Daoy (cell line): ENCODE measurements around the gene GMIP. TPM values are rescaled to one million over a fixed set of nuclear protein-coding genes. Genes with fewer than 3 reads are reported as not detected.

Experiments
- DNase-seq: peaks from one replicate; pipeline ENCODE4 v3.0.0-alpha.2; 2015; ENCODE audit warnings: low read depth
- total RNA-seq: library from RNA; depleted of rRNA; stranded (reverse); fragments of >200 nt; shearing (Covaris generic); gene quantifications from 2 replicates; pipeline ENCODE4 v1.2.3, GENCODE V29; 2014

Gene GMIP
- total RNA-seq, 1 experiment from 2014 or later = 2.2 TPM

DNA sequence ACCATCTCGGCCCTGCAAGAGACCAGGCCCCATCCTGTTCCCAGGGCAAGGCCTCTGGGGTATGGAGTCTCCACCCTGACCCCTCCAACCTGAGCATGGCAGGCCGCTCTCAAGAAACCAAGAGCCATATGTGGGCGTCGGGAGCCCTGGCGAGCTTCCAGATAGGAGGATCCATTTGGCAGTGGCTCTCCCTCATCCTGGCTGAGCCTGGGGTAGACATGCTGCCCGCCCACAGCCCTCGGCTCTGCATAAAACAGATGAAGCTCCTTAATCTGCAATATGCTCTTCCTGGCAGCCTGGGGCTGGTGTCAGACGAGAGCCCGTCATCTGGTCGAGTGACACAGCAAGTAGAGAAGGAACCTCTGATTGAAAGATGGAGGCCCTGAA is 13.9 kb upstream of the GMIP start:
- no peak for DNase-seq

DNA sequence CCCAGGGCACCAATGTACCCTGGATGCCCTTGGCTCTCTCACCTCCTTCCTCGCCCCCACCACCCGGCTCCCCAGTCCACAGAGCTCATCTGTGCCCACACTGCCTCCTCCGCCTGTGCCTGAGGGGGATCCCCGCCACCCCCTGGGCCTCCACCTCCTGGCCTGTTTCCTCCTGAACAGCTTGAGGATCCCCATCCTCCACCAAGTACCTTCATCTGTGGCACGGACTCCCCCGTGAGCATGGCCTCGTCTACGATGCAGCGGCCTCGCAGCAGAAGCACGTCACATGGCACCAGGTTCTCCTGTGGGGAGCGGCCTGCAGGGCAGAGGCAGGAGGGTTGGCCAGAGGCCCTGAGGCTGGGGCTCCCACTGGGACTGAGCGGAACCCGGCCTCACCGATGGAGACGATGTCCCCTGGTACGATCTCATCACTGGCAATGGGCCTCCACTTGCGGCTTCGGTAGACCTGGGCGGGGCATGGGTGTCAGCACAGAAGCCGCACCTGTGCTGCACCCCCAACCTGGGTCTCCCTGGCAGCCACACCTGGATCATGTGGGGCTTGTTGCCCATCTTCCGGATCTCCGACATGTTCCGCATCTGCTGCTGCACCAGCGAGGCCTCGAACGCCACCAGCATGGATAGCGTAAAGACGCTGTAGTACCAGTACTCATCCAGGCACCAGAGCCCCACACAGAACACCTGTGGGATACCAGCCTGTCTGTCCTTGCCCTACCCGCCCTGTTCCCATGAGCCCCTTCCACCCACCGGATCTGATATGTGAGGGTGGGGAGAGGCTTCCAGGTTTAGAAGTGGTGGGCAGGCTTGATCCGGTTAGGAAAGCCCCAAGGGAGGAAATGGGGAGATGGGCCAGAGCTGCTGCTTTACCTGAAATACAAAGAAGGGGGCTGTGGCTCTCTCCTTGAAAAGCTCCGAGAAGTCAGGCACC is 13.3 kb upstream of the GMIP start:
- DNase-seq = no peak

DNA sequence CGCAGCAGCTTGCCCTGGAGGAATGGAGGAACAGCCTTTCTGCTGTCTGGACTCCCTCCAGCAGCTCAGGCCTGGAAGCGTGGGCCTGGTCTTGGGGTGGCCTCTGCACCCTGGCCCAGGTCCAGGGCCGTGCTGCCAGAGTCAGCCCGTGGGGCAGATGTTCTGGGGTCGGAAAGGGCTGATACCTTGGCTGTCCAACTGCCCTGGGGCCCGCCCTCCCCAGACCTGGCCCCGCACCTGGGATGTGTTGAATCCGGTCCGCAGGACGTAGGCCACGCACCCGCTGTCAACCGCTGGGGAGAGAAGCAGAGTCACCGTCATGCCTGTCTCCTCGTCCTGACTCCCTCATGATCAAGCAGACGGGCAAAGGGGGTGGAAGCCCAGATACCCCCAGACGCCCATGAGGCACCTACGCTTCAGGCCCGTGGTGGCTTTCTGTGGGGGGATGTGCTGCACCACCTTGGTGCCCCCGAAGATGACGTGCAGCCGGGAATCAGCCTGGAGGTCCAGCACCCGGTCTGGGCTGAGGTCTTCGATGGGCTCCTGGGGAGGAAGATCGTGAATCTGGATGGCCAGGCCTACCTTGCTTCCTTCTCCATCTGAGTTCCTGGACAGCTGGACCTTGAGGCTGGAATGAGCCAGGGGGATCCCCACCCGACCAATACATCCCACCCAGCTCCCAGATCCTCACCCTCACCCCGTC is 12.3 kb upstream of the GMIP start:
- no peak for DNase-seq

DNA sequence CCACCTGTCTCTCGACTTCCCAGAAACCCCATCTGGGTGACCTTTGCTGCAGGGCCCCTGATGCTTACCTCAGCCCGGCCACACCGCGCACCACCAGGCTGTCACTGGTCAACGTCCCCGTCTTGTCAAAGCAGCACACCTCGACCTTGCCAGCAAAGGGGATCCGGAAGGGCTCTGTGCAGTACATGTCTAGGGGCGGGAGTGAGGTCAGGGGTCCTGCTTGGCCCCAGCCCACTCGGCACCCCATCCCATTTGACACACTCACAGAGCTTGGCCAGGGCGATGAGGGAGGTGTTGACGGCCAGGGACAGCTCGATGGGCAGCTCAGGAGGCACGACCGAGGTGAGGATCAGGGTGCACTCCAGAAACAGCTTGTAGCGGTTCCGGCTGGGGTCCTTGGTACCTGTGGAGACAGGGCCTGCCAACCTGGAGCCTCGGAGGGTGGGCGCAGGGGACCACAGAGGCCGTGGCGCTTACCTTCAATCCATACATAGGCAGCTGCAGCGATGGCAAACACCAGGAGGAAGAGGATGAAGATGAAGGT is 11.7 kb upstream of the GMIP start:
- DNase-seq = no peak

DNA sequence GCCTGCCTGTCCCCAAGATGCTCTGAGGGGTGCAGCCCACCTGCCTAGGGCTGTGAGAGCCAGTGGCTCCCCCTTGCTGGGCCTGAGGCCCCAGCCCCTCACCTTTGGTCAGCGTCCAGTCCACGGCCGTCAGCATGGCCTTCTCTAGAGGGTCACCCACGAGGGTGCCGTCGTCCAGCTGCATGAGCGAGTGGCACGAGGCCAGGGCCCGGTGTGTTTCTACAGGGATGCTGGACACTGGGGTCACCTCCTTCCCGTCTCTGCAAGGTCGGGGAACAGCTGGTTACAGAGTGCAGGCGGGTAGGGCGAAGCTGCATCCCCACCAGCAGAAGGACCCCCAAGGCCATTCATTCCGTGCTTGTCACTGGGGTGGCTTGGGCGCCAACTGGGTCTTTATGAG is 11.0 kb upstream of the GMIP start:
- no peak for DNase-seq

DNA sequence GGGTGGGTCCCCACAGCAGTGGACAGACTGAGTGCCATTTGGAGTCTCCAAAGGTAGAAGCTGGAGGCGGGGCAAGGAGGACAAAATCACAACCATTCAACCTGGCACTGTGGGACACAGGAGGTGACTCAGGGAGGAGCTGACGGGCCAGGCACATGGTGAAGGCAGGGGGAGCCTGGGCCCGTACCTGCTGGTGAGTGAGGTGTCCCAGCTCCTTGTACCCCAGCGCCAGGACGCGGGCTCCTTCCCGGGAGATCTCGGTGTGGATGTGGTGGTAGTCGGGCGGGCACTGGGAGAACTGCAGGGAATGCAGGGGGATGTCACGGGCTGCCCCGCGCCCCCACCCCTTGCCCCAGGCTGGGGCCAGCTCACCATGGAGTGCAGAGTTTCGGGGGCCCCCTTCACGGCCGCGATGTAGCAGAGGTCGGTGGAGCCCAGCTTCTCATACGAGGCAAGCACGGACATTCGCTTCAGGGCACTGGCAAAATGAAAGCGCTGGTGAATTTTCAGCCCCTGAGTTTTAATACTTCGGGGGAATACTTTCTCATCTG is 10.2 kb upstream of the GMIP start:
- DNase-seq = no peak

DNA sequence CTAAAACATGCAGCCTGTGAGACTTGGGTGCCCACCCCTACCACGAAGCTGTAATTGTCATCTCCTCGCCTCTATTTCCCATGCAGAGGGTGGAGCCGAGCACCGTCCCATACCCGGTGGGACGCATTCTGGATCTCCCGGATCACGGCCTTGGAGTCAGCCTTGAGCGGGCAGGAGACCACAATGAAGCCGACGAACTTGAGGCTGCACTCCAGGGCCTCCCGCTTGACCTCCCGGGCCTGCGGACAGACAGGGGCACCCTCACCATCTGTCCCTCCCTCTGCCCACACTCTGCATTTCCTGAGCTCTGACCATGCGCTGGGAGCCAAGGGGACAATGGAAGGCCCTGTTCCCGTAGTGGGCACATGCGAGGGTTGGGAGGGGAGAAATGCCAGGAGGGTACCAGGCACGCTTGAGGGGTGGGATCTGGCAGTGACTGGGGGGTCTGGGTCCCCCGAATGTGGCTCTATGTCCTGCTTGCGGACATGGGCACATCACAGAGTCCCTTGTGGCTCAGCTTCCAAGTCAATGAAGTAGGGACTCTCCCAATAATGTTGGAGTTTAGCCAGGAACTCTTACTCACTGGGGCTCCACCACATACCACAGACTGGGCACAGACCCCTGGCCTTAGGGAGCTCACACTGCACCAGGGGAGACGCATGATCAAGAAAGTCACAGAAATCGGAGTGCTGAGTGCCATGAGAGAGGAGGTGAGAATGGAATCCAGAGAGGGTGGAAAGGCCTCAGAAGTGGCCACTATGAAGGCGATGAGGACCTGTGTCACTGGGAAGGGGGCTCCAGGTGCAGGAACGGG is 9.2 kb upstream of the GMIP start:
- DNase-seq = peak; percentile 49

DNA sequence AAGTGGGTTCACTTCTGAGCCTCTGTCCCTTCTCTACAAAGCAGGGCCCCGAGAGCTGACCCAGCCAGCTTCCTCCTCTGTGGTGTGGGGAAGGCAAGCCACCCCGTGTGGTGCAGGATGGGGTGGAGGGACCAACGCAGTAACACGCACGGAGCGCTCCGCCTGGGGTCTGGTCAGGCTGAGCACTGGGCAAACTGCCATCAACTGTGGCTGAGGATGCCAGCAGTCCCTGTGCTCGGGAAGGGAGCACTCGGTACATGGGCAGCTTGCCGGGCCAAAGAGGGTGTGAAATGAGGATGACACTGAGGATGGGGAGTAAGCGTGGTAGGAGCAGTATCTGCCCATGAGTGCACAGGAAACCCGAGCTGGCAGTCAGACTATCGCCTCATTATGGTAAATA is 7.6 kb upstream of the GMIP start:
- DNase-seq = no peak

DNA sequence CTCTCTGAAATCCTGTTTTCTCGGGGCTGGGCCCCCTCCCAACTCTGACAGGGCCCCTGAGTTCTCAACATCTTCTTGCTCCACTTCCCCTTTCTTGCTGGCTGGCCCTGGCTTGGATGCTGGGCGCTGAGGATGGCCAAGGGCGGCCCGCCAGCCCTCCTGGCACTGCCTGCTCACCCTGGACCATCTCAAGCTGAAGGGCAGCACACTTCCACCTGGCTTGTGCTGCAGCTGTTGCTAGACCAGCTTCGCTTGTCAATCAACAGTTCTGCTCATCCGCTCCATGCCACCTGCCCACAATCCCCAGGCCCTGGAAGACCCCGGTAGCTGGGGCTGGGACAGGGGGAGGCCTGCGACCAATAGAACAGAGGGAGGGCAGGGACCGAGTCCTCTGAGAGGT is 6.9 kb upstream of the GMIP start:
- DNase-seq = no peak

DNA sequence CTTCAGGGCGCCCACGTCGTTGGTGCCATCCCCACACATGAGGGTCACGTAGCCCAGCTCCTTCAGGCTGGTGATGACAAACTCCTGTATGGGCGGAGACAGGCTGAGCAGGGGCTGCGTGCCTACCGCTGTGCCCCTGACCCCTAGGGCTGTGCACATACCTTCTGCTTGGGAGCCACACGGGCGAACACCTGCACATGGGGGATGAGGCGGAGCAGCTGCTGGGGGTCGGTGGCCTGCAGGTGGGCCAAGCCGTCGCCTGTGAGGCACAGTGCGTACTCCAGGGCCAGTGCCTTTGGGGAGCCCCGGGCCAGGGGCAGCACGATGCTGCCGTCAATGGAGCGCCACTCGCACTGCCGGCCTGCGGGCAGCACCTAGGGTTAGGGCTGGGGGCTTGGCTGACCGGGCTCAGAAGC is 6.1 kb upstream of the GMIP start:
- no peak for DNase-seq

DNA sequence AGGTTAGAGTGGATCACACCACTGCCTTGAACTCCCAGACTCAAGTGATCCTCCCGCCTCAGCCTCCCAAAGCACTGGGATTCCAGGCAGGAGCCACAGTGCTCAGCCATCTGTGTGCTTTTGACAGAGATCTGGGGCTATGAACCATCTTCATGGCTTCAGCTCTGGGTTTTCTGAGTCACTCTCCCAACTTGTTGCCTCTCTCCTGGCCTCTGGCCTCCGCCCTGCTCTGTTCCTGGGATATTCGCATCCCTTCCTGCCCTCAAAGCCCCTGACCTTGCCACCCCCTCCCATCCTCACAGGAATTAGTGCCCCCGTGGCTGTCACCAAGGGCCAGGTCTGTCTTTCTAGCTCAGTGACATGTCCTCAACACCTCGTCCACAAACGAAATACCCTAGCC is 5.7 kb upstream of the GMIP start:
- no peak for DNase-seq

DNA sequence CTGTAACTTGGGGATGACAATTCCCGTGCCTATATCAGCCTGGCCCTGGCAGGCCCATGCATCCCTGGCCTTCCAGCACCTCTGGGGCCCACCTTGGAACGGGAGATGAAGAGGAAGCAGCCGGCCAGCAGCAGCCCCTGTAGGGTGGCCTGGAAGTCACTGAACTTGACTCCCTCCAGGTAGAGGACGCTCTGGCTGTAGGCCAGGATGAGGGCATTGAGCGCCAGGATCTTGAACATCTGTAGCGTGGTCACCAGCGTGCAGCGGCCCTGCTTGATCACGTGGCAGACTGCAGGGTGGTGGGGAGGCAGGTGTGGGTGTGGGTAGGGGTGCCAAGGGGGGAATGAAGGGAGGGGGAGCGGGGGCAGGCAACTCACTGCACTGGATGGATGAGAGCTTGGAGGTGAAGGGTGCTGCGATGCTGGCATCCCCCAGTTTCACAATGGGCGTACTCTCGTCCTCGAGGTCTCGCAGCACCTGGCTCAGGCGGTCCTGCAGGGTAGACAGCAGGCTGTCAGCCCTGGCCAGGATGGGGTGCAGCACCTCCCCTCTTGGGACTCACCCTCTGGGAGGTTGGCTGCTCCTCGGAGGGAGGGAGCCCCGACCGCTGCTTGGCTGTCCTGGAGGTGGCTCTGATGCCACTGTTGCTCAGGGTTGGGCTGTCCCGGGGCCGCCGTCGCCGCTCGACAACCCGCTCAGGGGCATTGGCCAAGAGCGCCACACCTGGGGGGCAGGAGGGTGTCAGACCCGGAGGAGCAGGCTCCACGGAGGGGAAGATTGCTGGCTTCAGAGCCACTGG is 3.8 kb upstream of the GMIP start:
- no peak for DNase-seq

DNA sequence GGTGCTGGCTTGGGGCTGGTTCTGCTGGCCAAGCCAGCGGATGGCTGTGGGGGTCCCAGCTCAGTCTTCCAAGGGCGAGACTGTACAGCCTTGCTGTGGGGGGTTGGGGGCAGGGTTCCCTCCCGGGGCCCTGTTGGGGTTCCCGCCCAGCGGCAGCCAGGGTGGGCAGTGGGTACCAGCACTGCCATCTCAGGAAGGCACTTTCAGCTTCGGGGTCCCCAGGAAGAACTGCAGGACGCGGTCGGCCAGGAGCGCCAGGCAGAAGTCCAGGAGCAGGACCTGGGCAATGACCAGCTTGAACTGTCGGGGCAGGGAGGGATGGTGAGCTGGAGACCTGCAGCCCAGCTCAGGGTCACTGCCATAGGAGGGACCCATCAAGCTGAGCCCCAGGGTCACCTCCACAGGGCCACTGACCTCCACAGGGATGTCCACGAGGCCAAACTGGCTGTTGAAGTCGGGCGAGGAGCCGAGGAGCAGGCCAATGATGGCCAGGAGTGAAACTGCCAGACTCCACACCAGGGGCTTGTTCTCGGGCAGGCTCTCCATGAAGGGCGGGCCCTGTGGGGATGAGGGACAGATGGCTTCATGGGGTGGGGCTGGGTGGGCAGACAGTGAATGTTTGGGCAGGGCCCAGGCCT is 1.9 kb upstream of the GMIP start:
- no peak for DNase-seq

DNA sequence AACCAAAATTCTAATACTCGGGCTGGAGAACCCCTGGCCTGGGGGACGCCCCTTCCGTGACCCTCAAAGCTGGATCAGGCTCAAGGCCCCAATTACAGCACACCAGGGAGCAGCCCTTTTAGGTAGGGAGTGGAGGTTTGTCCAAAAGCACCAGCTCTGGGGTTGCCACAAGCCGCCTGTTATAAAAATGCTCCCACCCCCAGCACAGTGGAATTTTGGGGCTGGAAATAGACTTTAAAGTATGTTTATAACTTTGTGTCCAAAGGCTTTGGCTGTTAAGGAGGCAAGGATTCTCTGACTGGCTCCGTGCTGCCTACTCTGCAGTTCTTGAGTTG is 564 bp upstream of the GMIP start:
- no peak for DNase-seq

DNA sequence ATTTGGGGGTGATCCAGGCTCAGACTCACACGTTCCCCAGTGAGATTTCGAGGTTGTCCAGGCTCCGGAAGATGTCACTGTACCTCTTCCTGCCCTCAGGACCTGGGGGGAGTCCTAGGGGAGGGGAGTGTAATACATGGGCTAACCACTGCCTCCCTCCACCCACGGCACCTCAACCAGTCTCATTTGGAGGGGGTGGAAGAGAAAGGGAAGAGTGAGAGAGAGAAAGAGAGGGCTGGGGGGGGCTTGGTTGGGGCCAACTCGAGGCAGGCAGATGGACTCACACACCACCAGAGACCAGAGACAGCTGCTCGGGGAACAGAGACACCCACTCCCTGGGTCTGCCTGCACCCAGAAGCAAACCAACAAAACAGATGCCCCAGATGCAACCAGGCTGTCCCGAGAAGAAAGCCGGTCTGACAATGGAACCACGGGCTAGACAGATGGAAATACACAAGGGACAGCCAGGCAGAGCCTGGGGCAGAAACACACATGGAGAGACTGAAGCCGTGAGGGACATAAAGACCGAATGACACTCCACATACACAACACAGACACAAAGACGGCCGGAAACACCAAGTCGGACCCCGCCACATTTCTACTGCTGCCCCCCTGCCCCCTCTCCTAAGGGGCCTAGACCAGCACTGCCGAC is 825 bp downstream of the GMIP start:
- peak; percentile 24 for DNase-seq

DNA sequence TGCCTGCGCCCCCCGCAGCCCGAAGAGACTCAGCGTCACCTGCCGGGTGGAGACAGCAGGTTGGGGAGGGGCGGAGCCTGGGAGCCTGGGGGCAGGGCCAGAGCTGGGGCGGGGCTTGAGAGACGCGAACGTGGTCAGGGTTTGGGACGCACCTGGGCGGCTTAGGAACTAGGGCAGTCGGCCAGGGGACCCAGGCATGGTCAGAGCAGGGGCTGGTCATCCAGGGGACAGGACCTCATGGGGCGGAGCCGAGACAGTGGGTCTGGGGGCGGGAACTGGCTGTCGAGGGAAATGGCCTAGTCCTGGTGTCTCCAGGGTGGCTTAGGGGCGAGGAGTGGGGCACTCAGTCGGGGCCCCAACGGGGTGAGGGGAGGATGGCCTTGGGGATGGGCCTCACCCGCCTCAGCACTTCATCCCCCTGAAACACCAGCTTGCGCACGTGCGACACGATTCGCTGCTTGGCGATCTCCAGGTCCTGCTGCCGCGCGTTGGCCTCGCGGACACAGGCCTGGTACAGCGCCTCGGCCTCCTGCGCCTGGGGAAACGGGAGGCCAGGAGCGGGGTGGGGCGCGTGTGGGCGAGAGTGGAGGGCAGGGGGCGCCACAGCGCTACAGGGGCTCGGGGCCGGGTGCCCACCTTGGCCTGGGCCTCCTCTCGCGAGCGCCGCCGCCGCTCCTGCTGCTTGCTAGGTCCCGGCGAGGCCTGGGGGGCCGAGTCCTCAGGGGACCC is 5.8 kb downstream of the GMIP start:
- no peak for DNase-seq

DNA sequence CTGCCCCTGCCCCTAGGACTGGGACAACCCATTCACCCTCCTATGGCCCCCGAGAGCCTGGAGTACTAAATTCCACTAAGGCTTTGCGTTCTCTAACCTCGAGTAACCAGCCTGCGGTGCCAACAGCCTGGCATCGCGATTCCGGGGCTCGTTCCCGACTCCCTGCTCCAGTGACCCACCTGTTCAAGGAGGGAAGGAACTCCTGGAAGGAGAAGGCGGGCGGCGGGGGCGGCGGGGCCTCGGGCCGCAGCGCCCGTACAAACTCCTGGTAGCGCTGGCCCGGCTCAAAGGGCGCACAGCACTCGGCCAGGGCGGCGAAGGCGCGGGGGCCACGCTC is 6.3 kb downstream of the GMIP start:
- no peak for DNase-seq

DNA sequence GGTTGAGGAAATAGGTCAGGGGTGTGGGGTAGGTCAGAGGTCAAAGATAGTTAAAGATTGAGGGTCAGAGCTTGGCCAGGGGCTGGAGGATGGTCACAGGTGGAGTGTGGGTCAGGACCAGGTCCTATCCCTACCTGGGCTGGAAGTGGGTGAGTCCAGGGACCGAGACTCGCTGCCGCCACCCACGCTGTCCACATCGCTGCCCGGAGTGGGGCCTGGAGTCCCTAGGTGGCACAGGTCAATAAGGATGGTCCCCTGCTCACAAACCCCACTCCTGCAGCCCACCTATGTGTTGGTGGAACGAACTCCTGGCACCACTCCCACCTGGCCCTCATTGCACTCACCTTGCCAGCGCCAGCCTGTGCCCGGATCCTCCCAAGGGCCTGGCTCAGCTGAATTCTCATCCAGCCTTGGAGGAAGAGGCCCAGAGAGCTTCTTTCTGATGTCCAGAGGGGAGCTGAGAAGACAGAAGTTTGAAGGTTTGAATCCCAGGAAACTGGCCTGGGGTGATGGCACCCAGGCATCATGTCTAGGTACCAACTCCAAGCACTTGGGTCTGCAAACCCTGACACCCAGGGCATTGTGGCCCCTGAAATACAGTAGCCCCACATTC is 6.8 kb downstream of the GMIP start:
- no peak for DNase-seq

DNA sequence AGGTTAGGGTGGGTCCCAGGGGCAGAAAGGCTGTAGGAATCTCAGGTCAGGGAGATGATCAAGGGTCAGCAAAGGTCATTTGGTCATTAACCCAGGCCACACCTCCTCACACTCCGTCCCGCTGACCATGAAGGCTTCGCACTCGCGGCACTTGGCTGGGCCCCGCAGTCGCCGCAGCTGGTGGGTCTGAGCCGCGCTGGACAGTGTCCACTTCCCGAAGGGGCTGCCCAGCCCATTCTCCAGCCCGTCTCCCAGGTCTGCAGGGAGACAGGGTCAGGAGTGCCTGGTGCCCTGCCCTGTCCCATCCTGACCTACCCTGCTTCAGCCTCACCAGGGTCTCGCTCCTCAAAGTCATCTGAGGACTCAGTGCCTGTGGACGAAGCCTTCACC is 8.1 kb downstream of the GMIP start:
- DNase-seq = no peak
